DOHH2 (cell line): ENCODE data around the gene GLCCI1.

Source experiments
- H3F3A ChIP-seq: fragments of 200-600 bp; sonication (generic), shearing (Covaris generic); 2 replicates; pipeline ENCODE4 v1.6.0; 2016; ENCODE audit warnings: antibody characterized with exemption, mild to moderate bottlenecking; ENCODE audit not compliant: control insufficient read depth, insufficient read depth
- H3K27ac ChIP-seq: fragments of 200-600 bp; sonication (generic); 2 replicates; pipeline ENCODE4 v1.5.1; 2014; ENCODE audit warnings: low read depth, mild to moderate bottlenecking, low read length, moderate library complexity
- H3K27me3 ChIP-seq: fragments of 200-600 bp; sonication (generic); 2 replicates; pipeline ENCODE4 v1.6.1; 2014; ENCODE audit warnings: mild to moderate bottlenecking, low read length, mixed read lengths; ENCODE audit not compliant: control insufficient read depth
- H3K36me3 ChIP-seq: fragments of 200-600 bp; sonication (generic); 2 replicates; pipeline ENCODE4 v1.6.1; 2014; ENCODE audit warnings: mild to moderate bottlenecking, low read length, moderate library complexity, mixed read lengths; ENCODE audit not compliant: control insufficient read depth
- H3K4me1 ChIP-seq: fragments of 200-600 bp; sonication (generic); 2 replicates; pipeline ENCODE4 v1.6.1; 2014; ENCODE audit warnings: mild to moderate bottlenecking, low read length, mixed read lengths; ENCODE audit not compliant: control insufficient read depth
- H3K4me2 ChIP-seq: fragments of 200-600 bp; sonication (generic); 2 replicates; pipeline ENCODE4 v1.6.0; 2014; ENCODE audit warnings: mild to moderate bottlenecking, low read length, moderate library complexity
- H3K4me3 ChIP-seq: fragments of 200-600 bp; sonication (generic); 2 replicates; pipeline ENCODE4 v1.5.1; 2014; ENCODE audit warnings: mild to moderate bottlenecking, low read length, mixed read lengths
- H3K79me2 ChIP-seq: fragments of 200-600 bp; sonication (generic); 2 replicates; pipeline ENCODE4 v1.6.1; 2014; ENCODE audit warnings: mild to moderate bottlenecking, low read length, mixed read lengths; ENCODE audit not compliant: control insufficient read depth
- H3K9me2 ChIP-seq: fragments of 200-600 bp; sonication (generic); replicated peaks from 2 replicates; pipeline ENCODE4 v1.6.1; 2014; ENCODE audit warnings: mild to moderate bottlenecking, low read length, mixed read lengths; ENCODE audit not compliant: control insufficient read depth
- H3K9me3 ChIP-seq: fragments of 200-600 bp; sonication (generic); 2 replicates; pipeline ENCODE4 v1.6.1; 2014; ENCODE audit warnings: antibody characterized with exemption, low read length, mixed read lengths; ENCODE audit not compliant: control insufficient read depth, insufficient read depth
- H4K20me1 ChIP-seq: fragments of 200-600 bp; sonication (generic); 2 replicates; pipeline ENCODE4 v1.6.0; 2014; ENCODE audit warnings: low read depth, mild to moderate bottlenecking, antibody characterized with exemption, low read length, moderate library complexity; ENCODE audit not compliant: control insufficient read depth, insufficient read depth
- EZH2phosphoT487 ChIP-seq: fragments of 200-600 bp; sonication (generic); IDR thresholded peaks from 2 replicates; pipeline ENCODE4 v1.6.1; 2017; ENCODE audit warnings: borderline replicate concordance, mild to moderate bottlenecking, antibody characterized with exemption, low read length, moderate library complexity, mixed read lengths
- TF ChIP-seq, protein P1 (sequence below): fragments of 200-600 bp; sonication (generic); IDR thresholded peaks from one replicate; pipeline ENCODE4 v1.5.1; 2014; ENCODE audit warnings: antibody characterized with exemption, mild to moderate bottlenecking, low read depth, low read length; ENCODE audit not compliant: poor library complexity, severe bottlenecking

GLCCI1 gene

DNA sequence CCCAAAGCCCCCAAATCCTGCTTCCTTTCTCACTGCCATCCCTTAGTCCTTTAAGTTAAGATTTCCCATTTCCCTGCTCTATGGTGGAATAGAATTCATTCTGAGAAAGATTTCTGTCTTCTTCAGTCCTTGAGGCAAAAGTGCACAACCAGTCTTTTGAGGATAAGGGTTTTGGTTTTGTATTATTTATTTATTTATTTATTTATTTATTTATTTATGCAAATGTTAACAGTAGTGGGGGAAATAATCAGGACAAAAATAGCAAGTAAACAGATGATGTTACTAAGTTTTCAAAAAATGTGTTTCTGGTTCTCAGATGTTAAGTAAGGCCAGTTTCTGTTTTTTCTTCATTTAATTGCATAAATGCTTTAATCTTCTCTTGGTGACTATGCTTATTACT, 84.2 kb downstream of the GLCCI1 start:
- no peaks in the 10 kb centered on the region for H3K27me3 ChIP-seq
- no peak overlapping the region for H3K4me3 ChIP-seq
- H3F3A ChIP-seq: peaks cover 7% of the 10 kb centered on the region; the same call in 1 of the 2 replicates
- H3K36me3 ChIP-seq: peaks cover 53% of the 10 kb centered on the region
- no peaks in the 10 kb centered on the region for H4K20me1 ChIP-seq
- H3K9me3 ChIP-seq: no peaks in the 10 kb centered on the region
- H3K4me1 ChIP-seq: 0 out of 2 replicates have a peak, but pooled peaks cover 2% of the 10 kb centered on the region
- no peak overlapping the region for H3K4me2 ChIP-seq
- no peaks in the 10 kb centered on the region for H3K9me2 ChIP-seq
- H3K79me2 ChIP-seq: peaks cover 17% of the 10 kb centered on the region
- TF ChIP-seq, protein P1, sequence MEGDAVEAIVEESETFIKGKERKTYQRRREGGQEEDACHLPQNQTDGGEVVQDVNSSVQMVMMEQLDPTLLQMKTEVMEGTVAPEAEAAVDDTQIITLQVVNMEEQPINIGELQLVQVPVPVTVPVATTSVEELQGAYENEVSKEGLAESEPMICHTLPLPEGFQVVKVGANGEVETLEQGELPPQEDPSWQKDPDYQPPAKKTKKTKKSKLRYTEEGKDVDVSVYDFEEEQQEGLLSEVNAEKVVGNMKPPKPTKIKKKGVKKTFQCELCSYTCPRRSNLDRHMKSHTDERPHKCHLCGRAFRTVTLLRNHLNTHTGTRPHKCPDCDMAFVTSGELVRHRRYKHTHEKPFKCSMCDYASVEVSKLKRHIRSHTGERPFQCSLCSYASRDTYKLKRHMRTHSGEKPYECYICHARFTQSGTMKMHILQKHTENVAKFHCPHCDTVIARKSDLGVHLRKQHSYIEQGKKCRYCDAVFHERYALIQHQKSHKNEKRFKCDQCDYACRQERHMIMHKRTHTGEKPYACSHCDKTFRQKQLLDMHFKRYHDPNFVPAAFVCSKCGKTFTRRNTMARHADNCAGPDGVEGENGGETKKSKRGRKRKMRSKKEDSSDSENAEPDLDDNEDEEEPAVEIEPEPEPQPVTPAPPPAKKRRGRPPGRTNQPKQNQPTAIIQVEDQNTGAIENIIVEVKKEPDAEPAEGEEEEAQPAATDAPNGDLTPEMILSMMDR: no peak
- TF ChIP-seq EZH2phosphoT487: no peak
- no peak overlapping the region for H3K27ac ChIP-seq

DNA sequence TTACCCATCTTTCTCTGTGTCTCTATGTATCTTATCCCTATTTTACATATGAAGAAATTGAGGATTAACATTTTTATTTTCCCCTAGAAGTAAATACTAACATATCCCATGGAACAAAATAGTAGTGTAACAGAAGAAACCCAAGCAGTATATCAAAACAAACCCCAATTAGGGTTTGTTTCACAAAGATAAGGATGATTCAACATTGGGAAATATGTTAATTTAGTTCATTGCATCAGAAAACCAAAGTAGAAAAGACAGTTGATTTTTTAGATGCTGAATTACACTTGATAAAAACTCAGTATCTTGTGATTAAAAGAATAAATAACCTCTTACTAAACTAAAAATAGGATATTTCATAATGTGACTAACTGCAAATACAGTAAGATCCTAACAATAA, 87.8 kb downstream of the GLCCI1 start:
- H3K4me3 ChIP-seq: no peak overlapping the region
- no peak overlapping the region for H3K27ac ChIP-seq
- H3K36me3 ChIP-seq: peaks cover 66% of the 10 kb centered on the region
- H4K20me1 ChIP-seq: no peaks in the 10 kb centered on the region
- H3K79me2 ChIP-seq: peaks cover 13% of the 10 kb centered on the region
- TF ChIP-seq EZH2phosphoT487: no peak
- TF ChIP-seq, protein P1: no peak
- H3K4me2 ChIP-seq: no peak overlapping the region
- no peaks in the 10 kb centered on the region for H3K27me3 ChIP-seq
- no peaks in the 10 kb centered on the region for H3K4me1 ChIP-seq
- H3F3A ChIP-seq: peaks cover 3% of the 10 kb centered on the region; the same call in 1 of the 2 replicates
- no peaks in the 10 kb centered on the region for H3K9me3 ChIP-seq
- no peaks in the 10 kb centered on the region for H3K9me2 ChIP-seq

- H3K4me3 ChIP-seq: no peak overlapping the region
- H3F3A ChIP-seq: peaks cover 3% of the 10 kb centered on the region; the same call in 1 of the 2 replicates
- no peak overlapping the region for H3K4me2 ChIP-seq
- H3K9me2 ChIP-seq: no peaks in the 10 kb centered on the region
- no peaks in the 10 kb centered on the region for H3K9me3 ChIP-seq
- peaks cover 2% of the 10 kb centered on the region for H3K79me2 ChIP-seq
- no peak overlapping the region for H3K27ac ChIP-seq
- H4K20me1 ChIP-seq: no peaks in the 10 kb centered on the region
- no peaks in the 10 kb centered on the region for H3K27me3 ChIP-seq
- no peak for TF ChIP-seq EZH2phosphoT487
- TF ChIP-seq, protein P1: no peak
- peaks cover 71% of the 10 kb centered on the region for H3K36me3 ChIP-seq
- no peaks in the 10 kb centered on the region for H3K4me1 ChIP-seq
Measured at GRCh38 chr7:8057566-8057965, 89.0 kb downstream of the GLCCI1 start.
